CD4-positive, alpha-beta T cell treated with Interleukin-17A for 1 hour (primary cell): ENCODE measurements around the gene LBX2.
A peak's percentile ranks its signal among the peaks of the same experiment; 100 is the strongest.

Experiments
- DNase-seq: peaks from one replicate; pipeline ENCODE4 v3.0.0-alpha.2; 2020

The LBX2 gene

GRCh38 chr2:74499267-74499939 lies at the start of gene LBX2:
Gene LBX2, minus strand, starts transcription at chr2:74499603. Its CDS starts 66 bp downstream, at chr2:74499537.
- no peak for DNase-seq

GRCh38 chr2:74548285-74548899 lies 49.0 kb upstream of the LBX2 start:
- no peak for DNase-seq

- DNase-seq: no peak
Measured at GRCh38 chr2:74546004-74546403, 46.6 kb upstream of the LBX2 start.

- peak; percentile 30 for DNase-seq
Measured at GRCh38 chr2:74544634-74545033, 45.2 kb upstream of the LBX2 start.

GRCh38 chr2:74542978-74543377 lies 43.6 kb upstream of the LBX2 start:
- DNase-seq: no peak

- DNase-seq: no peak
Measured at GRCh38 chr2:74540291-74540690, 40.9 kb upstream of the LBX2 start.

GRCh38 chr2:74538881-74539339 lies 39.5 kb upstream of the LBX2 start:
- DNase-seq: no peak

GRCh38 chr2:74537140-74537539 lies 37.7 kb upstream of the LBX2 start:
- DNase-seq: no peak

- no peak for DNase-seq
Measured at GRCh38 chr2:74536166-74536950, 37.0 kb upstream of the LBX2 start.

- no peak for DNase-seq
Measured at GRCh38 chr2:74535440-74535965, 36.1 kb upstream of the LBX2 start.

- DNase-seq: no peak
Measured at GRCh38 chr2:74534411-74534810, 35.0 kb upstream of the LBX2 start.

GRCh38 chr2:74533464-74533863 lies 34.1 kb upstream of the LBX2 start:
- DNase-seq: no peak

- DNase-seq: peak; percentile 71
Measured at GRCh38 chr2:74532222-74532621, 32.8 kb upstream of the LBX2 start.

GRCh38 chr2:74531666-74532065 lies 32.3 kb upstream of the LBX2 start:
- DNase-seq: no peak

- peak; percentile 74 for DNase-seq
Measured at GRCh38 chr2:74530239-74531187, 31.1 kb upstream of the LBX2 start.

- peak; percentile 91 for DNase-seq
Measured at GRCh38 chr2:74529357-74530238, 30.2 kb upstream of the LBX2 start, which contains the start of the genes AUP1 and HTRA2. Gene AUP1, minus strand, starts transcription at chr2:74529706. Its CDS starts 77 bp downstream, at chr2:74529629. Gene HTRA2, plus strand, starts transcription at chr2:74529933. Its CDS starts 74 bp downstream, at chr2:74530007.

- peak; percentile 38 for DNase-seq
Measured at GRCh38 chr2:74528600-74529356, 29.4 kb upstream of the LBX2 start.

- DNase-seq: no peak
Measured at GRCh38 chr2:74527741-74528140, 28.3 kb upstream of the LBX2 start.

GRCh38 chr2:74526649-74527230 lies 27.3 kb upstream of the LBX2 start:
- no peak for DNase-seq
